HG02938 (cell line): ENCODE measurements around the gene FPR1.

Source experiments
- ATAC-seq: cut with Tn5 transposase; IDR thresholded peaks from one replicate; pipeline ENCODE4 v1.9.1; 2021; ENCODE audit warnings: mild to moderate bottlenecking, moderate library complexity; ENCODE audit not compliant: unreplicated experiment

Gene FPR1

GRCh38 chr19:51751655-51752054 is at the start of gene FPR1:
FPR1 (minus strand) TSS chr19:51751878; CDS start chr19:51746994, 4,884 bp downstream.
- no peak for ATAC-seq

DNA sequence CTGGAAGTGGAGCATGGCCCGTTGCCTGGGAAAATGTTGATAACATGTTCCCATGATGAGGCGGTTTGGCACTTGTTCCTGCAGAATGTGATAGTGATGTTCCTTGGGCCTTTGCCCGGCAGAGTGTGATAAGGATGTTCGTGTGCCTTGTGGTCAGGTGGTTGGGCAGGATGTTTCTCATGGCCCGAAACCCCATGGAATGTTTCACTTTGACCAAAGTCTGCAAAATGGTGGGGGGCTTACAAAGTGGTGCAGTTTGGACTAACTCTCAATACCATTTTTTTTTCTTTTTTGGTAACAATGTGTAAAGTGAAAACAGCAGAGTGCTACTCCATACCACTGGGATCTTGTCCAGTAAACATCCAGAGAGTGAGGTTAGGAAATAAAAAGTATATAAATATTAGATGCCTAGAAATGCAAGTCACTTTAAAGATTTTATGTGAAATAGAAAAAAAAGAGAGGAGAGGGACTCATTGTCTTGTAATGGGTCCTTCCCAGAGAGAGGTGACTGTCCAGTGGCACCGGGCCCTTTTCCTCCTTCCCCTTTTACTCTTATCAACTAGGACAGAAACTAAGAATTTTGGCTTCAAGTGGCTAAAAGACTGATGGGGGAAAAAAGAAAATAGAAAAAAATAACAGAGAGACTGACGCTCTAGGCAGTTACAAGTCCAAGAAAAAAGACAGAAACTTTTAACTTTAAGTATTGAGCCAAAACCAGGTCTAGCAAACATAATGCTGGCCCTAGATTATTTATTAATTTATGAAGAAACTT is 49.0 kb upstream of the FPR1 start:
- ATAC-seq: no peak

DNA sequence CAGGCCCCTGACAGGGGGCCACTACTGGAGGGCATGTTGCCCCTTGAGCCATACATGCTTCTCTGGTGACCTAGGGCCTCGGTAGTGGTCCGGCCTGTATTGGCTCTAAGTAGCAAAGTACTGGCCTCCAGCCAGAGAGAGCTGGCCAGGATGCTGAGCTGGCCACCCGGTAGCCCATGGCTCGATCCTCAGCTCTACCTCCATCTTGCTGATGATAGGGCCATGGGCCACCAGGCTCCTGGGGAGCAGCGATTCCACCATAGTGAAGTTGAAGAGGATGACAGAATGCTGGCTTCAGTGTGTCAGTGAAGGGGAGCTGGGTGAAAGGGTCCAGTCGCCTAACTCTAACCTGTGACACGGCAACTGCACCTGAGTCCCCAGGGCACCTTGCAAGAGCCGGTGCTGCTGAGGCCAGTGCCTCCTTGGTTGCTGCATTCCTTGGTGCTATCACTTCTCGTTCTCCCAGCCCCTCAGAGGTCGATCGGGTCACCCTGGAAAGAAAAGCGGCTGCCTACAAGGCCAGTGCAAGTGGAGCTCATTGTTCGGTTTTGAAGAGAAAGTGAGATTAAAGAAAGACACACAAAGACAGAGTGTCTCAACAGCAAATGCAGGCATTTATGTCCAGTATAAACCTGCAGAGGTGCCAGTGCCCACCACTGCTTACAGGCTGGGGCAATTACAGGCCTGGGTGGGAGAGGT is 48.2 kb upstream of the FPR1 start:
- no peak for ATAC-seq

DNA sequence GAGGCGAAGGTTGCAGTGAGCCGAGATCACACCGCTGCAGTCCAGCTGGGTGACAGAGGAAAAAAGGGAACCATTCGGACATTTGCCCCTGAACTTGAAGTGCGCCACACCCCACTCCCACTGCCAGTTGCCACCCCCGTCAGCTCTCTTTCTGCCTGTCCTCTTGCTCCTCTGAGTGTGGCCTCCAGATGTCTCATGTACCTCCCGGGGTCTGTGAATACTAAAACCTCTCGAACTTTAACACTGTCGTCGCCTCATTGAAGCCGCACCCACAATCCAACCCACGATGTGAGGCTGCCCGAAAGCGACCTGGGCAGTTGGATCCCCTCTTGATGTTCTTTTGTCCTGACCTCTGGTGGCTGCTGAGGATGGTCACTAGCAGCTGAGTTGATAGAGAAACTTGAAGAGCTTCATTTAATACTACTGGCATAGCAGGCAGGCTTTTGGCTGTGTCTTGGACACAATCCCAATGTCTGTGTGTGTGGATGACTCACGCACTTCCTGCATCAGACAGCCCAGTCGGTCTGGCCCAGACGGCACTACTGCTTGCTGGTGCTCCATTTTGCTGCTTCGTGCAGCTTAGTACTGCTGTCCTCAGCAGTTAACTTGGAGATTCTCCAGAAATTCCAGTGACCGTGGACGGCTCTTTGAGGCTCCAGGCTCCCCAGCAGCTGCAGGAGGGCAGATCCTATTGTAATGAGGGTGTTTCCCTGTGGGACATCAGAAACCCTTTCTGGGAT is 47.5 kb upstream of the FPR1 start:
- no peak for ATAC-seq

DNA sequence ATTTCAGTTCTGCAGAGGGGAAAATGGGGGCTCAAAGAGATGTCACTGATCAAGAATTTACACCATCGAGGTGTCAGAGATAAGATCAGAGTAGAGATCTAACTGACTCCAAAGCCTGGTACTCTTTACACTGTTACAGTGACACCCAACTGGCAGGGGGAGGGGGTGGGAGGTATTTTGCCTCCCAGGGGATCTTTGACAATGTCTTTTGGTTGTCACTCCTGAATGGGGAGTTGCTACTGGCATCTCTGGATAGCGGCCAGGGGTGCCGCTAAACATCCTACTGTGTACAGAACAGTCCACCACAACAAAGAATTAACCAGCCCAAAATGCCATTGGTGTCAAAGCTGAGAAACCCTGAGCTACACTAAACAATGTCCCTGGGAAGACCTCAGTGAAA is 46.4 kb upstream of the FPR1 start:
- ATAC-seq: no peak

GRCh38 chr19:51797480-51797879 is 45.8 kb upstream of the FPR1 start:
- ATAC-seq: no peak

DNA sequence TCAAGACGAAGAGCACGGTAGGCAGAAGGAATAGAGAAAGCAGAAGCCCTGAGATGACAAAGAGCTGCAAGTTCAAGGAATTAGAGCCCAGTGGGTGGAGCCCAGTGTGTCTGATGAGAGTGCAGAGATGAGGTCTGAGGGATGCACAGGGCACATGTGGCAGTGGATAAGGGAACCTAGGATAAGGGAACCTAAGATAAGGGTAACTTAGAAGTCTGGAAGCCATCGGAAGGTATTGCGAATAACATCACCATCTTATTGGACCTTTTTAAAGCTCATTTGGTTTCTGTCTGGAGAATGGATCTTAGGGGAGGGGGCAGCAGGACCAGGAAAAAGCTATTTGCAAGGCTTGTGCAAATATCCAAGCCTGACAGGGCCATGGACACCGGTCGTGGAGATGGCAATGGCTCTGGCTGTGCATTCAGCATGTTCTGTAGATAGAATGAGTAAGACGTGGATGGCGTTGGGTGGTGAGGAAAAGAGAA is 44.6 kb upstream of the FPR1 start:
- ATAC-seq: no peak

DNA sequence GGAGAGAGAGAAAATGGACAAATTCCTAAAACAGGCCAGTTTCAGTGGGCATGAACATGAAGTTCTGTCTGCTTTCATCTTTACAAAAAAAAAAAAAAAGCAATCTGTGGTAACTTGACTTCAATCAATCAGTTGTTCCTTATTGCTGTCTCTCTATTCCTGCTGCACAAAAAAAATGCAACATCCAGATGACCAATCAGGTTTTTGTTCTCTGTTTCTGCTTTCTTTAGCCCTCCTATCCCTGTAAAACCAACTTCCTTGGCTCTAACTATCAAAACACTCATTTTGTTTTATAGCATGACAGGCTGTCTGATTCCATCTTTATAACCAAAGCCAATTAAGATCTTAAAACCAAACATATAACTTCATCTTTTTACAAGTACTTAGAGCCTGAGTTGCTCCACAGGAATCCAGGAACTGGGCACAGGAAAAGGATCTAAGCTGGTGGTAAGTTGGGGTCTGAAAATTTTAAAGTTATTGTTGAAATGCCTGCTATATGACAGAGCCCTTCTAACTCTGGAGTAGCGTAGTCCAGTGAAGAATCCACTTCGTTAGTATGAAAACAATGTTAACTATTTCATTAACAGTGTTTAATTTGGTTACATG is 43.3 kb upstream of the FPR1 start, which contains the start of gene FPR3:
Gene FPR3 (plus strand): TSS at position 273 of the 606 bp plus-strand sequence. CDS start 28,592 bp downstream, outside the sequence.
- no peak for ATAC-seq

- ATAC-seq: no peak
Observed at GRCh38 chr19:51793994-51794393, 42.3 kb upstream of the FPR1 start.

GRCh38 chr19:51792932-51793331 is 41.3 kb upstream of the FPR1 start:
- ATAC-seq: no peak

DNA sequence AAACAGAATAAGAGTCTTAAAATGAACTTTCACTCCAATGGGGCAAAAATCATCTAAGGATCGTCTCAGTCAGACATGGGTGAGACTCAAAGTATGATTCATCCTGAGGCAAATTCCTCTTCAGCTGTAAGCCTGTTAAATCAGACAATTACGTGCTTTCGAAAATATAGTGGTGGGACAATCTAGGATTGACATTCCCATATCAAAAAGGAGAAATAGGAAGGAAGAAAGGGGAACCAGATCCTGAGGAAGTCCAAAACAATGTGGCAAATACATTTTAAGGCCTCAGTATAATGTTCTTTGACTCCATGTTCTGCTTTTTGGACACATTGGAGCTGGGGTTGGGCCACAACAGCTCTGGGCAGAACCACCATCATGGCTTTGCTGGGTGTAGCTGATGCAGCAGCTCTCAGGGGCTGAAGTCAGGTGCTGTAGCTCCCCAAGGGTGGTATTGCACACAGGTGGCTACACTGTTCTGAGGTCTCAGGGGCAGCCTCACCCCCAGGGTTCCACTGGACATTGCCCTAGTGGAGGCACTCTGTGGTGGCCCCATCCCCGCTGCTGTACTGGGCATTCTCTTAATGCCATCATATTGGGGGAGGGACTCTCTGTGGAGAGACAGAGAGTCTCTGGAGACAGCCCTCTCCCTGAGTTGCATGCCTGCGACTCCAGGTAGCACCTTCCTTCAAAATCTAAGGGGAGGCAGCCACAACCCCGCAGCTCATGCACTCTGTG is 37.5 kb upstream of the FPR1 start:
- no peak for ATAC-seq

- ATAC-seq: no peak
Observed at GRCh38 chr19:51788029-51788428, 36.4 kb upstream of the FPR1 start.

DNA sequence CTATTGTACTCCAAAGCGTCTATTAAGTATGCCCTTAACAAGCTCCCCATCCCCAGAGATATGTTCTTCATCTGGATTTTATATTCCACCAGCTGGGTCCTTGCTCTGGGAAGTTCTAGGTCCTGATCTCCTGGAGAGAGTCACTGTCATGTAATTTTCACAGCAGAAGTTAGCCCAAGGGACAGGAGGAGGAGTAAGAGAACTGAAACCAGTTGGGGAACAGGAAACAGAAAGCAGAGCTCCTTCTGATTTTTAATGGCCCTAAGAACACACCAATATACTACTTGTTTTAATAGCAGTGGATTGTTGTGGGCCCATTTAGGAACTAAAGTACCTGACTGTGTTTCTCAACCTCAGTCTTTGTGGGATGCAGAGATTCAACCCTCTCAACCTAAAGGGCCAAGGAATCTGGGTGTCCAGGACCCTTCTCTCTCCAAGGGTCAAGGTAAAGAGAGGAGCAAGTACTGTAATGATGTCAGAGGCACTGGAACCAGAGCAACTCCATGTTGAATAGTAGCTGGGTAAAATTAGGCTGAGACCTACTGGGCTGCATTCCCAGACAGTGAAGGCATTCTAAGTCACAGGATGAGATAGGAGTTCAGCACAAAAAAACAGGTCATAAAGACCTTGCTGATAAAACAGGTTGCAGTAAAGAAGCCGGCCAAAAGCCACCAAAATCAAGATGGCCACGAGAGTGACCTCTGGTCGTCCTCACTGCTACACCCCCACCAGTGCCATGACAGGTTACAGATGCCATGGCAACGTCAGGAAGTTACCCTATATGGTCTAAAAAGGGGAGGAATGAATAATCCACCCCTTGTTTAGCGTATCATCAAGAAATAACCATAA is 35.2 kb upstream of the FPR1 start:
- ATAC-seq: no peak

DNA sequence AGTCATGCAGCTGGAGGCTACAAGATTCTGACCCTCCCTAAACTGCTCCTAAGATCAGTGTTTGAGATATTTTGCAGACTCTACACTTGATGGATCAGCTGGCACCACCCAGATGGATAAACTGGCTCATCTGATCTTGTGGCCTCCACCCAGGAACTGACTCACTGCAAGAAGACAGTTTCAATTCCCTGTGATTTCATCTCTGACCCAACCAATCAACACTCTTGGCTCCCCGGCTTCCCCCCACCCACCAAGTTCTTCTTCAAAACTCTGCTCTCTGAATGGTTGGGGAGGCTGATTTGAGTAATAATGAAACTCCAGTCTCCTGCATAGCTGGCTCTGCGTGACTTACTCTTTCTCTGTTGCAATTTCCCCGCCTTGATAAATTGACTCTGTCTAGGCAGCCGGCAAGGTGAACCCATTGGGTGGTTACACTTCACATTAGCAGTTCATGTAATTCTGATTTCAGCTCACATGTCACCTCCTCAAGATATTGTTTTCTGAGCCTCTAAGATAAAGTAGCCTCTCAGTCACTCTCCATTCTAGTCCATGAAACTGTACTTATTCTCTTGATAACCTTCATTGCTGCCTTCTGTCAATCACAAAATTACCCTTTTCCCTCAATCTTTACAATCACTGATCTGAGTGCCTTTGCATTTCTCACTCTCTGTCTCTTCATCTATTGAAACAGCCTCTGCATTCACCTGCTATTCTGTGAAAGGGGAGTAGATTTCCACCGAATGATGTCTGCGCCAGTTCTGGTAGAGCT is 33.4 kb upstream of the FPR1 start:
- ATAC-seq: no peak

DNA sequence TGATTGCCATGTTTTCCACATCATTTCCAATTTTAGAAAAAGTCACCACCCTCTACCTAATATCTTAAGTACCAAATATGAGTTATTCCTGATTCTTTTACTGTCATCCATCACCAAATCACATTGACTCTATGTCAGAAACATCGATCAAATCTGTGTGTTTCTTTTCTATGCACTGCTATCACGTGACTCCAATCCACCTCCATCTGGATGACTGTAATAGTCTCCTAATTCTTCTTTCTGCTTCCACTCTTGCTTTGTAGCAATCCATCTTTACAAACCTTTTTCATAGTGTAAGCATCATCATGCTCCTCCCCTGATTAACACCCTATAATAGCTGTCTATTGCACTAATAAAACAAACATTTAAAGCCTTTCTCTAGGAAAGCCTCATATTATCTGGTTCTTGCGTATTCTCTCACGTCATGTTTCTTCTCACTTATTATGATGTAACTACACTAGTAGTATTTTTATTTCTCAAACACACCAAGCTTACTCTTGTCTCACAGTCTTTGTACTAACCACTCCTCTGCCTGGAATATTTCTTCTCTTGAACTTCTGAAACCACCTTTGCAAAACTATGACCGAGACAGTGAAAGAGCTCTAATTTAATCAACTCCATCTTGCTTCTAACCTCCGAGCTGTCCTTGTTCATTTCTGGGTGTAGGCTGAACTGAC is 32.6 kb upstream of the FPR1 start:
- ATAC-seq: no peak

GRCh38 chr19:51783372-51783771 is 31.7 kb upstream of the FPR1 start:
- no peak for ATAC-seq

- ATAC-seq: no peak
Observed at GRCh38 chr19:51781999-51782398, 30.3 kb upstream of the FPR1 start.

DNA sequence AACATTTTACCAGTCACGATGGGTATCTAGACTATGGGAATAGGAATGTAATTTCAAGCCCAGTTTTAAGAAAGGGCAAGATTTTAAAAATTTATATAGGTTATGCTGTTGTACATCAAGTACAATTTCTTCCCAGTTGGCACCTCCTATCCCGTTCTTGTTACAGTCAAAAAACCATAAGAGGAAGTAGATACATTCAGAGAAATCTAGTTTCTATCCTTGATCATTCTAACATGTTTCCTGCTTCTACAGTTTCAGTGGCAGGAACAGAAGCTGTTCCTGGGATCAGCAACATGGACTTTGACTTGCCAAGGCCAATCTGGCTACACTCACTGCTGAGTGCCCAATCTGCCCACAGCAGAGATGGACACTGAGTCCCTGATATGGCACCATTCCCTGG is 28.6 kb upstream of the FPR1 start:
- no peak for ATAC-seq
